GM23338 (cell line): ENCODE data around the gene SLC10A6.

Experiments
- EZH2 ChIP-seq: fragments of 200-600 bp; sonication (generic); IDR thresholded peaks from one replicate; pipeline ENCODE4 v1.8.0; 2017; ENCODE audit warnings: antibody characterized with exemption, mild to moderate bottlenecking, low read depth; ENCODE audit not compliant: unreplicated experiment
- EZH2phosphoT487 ChIP-seq: fragments of 200-600 bp; sonication (generic); IDR thresholded peaks from one replicate; pipeline ENCODE4 v1.8.1; 2018; ENCODE audit warnings: antibody characterized with exemption; ENCODE audit not compliant: unreplicated experiment
- POLR2AphosphoS5 ChIP-seq: IDR thresholded peaks from 2 replicates; pipeline ENCODE4 v1.6.1; 2016; ENCODE audit warnings: antibody characterized with exemption, low read depth
- TF ChIP-seq, protein P1 (sequence below), 2 experiments: fragments of 200-600 bp in 1 of 2; sonication (generic) in 1 of 2; conservative IDR thresholded peaks; 2 replicates each; pipeline versions ENCODE4 v1.5.1 to v1.6.1; 2016 to 2017; ENCODE audit warnings: antibody characterized with exemption in 2 of 2, low read depth in 2 of 2, mild to moderate bottlenecking in 2 of 2, moderate library complexity in 1 of 2
- TF ChIP-seq, protein P2 (sequence below): fragments of 250-450 bp; sonication (Bioruptor Pico); IDR thresholded peaks from 2 replicates; pipeline ENCODE4 v1.5.0; 2020; ENCODE audit warnings: mild to moderate bottlenecking, moderate library complexity
- TF ChIP-seq, protein P3 (sequence below): IDR thresholded peaks from one replicate; pipeline ENCODE4 v1.6.1; 2018; ENCODE audit warnings: antibody characterized with exemption; ENCODE audit not compliant: unreplicated experiment

DNA sequence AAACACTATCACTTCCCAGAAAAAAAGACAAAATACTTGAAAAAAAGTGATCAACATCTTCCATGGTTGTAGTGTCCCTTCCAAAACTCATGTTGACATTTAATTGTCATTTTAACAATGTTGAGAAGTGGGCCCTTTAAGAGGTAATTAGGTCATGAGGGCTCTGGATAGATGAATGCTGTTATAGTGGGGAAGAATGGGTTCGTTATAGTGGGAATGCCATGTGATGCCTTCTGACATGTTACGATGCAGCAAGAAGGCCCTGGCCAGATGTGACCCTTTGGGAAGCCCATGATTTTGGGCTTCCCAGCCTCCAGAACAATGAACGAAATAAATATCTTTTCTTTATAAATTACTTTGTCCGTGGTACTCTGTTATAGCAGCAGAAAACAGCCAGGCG is 4.0 kb upstream of the SLC10A6 start:
- TF ChIP-seq, protein P1, sequence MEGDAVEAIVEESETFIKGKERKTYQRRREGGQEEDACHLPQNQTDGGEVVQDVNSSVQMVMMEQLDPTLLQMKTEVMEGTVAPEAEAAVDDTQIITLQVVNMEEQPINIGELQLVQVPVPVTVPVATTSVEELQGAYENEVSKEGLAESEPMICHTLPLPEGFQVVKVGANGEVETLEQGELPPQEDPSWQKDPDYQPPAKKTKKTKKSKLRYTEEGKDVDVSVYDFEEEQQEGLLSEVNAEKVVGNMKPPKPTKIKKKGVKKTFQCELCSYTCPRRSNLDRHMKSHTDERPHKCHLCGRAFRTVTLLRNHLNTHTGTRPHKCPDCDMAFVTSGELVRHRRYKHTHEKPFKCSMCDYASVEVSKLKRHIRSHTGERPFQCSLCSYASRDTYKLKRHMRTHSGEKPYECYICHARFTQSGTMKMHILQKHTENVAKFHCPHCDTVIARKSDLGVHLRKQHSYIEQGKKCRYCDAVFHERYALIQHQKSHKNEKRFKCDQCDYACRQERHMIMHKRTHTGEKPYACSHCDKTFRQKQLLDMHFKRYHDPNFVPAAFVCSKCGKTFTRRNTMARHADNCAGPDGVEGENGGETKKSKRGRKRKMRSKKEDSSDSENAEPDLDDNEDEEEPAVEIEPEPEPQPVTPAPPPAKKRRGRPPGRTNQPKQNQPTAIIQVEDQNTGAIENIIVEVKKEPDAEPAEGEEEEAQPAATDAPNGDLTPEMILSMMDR (conservative IDR thresholded peaks at IDR 0.05; ENCODE audit: low read depth in 2 of 2) = no peak
- TF ChIP-seq EZH2 (no peak), POLR2AphosphoS5 (no peak), EZH2phosphoT487 (no peak)
- TF ChIP-seq, protein P2, sequence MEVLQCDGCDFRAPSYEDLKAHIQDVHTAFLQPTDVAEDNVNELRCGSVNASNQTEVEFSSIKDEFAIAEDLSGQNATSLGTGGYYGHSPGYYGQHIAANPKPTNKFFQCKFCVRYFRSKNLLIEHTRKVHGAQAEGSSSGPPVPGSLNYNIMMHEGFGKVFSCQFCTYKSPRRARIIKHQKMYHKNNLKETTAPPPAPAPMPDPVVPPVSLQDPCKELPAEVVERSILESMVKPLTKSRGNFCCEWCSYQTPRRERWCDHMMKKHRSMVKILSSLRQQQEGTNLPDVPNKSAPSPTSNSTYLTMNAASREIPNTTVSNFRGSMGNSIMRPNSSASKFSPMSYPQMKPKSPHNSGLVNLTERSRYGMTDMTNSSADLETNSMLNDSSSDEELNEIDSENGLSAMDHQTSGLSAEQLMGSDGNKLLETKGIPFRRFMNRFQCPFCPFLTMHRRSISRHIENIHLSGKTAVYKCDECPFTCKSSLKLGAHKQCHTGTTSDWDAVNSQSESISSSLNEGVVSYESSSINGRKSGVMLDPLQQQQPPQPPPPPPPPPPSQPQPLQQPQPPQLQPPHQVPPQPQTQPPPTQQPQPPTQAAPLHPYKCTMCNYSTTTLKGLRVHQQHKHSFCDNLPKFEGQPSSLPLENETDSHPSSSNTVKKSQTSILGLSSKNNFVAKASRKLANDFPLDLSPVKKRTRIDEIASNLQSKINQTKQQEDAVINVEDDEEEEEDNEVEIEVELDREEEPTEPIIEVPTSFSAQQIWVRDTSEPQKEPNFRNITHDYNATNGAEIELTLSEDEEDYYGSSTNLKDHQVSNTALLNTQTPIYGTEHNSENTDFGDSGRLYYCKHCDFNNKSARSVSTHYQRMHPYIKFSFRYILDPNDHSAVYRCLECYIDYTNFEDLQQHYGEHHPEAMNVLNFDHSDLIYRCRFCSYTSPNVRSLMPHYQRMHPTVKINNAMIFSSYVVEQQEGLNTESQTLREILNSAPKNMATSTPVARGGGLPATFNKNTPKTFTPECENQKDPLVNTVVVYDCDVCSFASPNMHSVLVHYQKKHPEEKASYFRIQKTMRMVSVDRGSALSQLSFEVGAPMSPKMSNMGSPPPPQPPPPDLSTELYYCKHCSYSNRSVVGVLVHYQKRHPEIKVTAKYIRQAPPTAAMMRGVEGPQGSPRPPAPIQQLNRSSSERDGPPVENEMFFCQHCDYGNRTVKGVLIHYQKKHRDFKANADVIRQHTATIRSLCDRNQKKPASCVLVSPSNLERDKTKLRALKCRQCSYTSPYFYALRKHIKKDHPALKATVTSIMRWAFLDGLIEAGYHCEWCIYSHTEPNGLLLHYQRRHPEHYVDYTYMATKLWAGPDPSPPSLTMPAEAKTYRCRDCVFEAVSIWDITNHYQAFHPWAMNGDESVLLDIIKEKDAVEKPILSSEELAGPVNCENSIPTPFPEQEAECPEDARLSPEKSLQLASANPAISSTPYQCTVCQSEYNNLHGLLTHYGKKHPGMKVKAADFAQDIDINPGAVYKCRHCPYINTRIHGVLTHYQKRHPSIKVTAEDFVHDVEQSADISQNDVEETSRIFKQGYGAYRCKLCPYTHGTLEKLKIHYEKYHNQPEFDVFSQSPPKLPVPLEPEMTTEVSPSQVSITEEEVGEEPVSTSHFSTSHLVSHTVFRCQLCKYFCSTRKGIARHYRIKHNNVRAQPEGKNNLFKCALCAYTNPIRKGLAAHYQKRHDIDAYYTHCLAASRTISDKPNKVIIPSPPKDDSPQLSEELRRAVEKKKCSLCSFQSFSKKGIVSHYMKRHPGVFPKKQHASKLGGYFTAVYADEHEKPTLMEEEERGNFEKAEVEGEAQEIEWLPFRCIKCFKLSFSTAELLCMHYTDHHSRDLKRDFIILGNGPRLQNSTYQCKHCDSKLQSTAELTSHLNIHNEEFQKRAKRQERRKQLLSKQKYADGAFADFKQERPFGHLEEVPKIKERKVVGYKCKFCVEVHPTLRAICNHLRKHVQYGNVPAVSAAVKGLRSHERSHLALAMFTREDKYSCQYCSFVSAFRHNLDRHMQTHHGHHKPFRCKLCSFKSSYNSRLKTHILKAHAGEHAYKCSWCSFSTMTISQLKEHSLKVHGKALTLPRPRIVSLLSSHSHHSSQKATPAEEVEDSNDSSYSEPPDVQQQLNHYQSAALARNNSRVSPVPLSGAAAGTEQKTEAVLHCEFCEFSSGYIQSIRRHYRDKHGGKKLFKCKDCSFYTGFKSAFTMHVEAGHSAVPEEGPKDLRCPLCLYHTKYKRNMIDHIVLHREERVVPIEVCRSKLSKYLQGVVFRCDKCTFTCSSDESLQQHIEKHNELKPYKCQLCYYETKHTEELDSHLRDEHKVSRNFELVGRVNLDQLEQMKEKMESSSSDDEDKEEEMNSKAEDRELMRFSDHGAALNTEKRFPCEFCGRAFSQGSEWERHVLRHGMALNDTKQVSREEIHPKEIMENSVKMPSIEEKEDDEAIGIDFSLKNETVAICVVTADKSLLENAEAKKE (CRISPR knock-in tag) = no peak
- TF ChIP-seq, protein P3, sequence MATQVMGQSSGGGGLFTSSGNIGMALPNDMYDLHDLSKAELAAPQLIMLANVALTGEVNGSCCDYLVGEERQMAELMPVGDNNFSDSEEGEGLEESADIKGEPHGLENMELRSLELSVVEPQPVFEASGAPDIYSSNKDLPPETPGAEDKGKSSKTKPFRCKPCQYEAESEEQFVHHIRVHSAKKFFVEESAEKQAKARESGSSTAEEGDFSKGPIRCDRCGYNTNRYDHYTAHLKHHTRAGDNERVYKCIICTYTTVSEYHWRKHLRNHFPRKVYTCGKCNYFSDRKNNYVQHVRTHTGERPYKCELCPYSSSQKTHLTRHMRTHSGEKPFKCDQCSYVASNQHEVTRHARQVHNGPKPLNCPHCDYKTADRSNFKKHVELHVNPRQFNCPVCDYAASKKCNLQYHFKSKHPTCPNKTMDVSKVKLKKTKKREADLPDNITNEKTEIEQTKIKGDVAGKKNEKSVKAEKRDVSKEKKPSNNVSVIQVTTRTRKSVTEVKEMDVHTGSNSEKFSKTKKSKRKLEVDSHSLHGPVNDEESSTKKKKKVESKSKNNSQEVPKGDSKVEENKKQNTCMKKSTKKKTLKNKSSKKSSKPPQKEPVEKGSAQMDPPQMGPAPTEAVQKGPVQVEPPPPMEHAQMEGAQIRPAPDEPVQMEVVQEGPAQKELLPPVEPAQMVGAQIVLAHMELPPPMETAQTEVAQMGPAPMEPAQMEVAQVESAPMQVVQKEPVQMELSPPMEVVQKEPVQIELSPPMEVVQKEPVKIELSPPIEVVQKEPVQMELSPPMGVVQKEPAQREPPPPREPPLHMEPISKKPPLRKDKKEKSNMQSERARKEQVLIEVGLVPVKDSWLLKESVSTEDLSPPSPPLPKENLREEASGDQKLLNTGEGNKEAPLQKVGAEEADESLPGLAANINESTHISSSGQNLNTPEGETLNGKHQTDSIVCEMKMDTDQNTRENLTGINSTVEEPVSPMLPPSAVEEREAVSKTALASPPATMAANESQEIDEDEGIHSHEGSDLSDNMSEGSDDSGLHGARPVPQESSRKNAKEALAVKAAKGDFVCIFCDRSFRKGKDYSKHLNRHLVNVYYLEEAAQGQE = no peak
